ENCODE results near the gene SNX21. TPM values are rescaled to one million over a fixed set of nuclear protein-coding genes. Genes with fewer than 3 reads are reported as not detected.
"Not testable (repeated sequence)": the region's sequence is repeated elsewhere in the genome, so short reads cannot be mapped to it uniquely, and the experiment has no call there.

Gene SNX21
- total RNA-seq, 1 donor from 2014 or later = 25.6 TPM

DNA sequence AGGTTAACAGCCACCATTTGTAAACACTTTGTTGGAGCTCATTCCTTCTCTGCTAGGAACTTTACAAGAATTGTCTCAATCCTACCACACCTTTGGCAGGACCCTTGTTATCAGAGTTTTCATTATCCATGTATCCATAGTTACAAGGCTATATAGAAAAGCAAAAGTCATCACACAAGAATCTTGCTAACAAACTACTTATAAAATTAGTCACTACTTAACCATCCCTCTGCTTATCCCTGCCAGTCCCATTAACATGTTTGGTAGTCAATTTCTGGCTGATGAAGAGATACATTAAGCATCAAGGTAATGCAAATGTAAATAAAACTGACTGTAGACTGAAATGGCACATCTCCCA lies 34.2 kb downstream of the SNX21 start:
- Mint-ChIP-seq H3K9me3 (ENCODE audit: unreplicated experiment) (no peaks in the 10 kb centered on the region), H3K27ac (ENCODE audit: unreplicated experiment) (no peak overlapping the region), H3K4me1 (ENCODE audit: unreplicated experiment) (no peaks in the 10 kb centered on the region), H3K36me3 (ENCODE audit: unreplicated experiment) (peaks cover 2% of the 10 kb centered on the region), H3K4me3 (ENCODE audit: unreplicated experiment) (no peak overlapping the region), H3K27me3 (ENCODE audit: unreplicated experiment) (no peaks in the 10 kb centered on the region)
- no peak for DNase-seq (ENCODE audit: extremely low spot score, unreplicated experiment)
- TF ChIP-seq, protein P1, sequence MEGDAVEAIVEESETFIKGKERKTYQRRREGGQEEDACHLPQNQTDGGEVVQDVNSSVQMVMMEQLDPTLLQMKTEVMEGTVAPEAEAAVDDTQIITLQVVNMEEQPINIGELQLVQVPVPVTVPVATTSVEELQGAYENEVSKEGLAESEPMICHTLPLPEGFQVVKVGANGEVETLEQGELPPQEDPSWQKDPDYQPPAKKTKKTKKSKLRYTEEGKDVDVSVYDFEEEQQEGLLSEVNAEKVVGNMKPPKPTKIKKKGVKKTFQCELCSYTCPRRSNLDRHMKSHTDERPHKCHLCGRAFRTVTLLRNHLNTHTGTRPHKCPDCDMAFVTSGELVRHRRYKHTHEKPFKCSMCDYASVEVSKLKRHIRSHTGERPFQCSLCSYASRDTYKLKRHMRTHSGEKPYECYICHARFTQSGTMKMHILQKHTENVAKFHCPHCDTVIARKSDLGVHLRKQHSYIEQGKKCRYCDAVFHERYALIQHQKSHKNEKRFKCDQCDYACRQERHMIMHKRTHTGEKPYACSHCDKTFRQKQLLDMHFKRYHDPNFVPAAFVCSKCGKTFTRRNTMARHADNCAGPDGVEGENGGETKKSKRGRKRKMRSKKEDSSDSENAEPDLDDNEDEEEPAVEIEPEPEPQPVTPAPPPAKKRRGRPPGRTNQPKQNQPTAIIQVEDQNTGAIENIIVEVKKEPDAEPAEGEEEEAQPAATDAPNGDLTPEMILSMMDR (IDR thresholded peaks at IDR 0.05) = no peak

DNA sequence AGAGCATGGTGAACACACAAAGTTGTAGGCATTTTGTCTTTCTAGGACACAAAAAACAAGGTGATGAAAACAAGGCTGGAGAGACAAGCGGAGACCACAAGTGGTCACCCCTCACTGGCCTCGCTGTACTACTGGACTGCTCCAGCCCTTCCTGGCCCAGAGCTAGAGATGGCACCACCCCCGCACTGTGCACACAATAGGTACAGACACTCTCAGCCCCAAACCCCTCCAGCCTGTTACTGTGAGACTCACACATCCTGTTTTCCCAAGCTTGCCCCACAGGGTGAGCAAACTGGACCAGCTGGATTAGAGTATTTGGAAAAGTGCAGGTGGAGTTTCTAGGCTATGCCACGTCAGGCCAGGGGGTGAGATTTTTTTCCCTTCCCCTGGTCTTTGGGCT lies 39.0 kb downstream of the SNX21 start:
- Mint-ChIP-seq H3K4me3 (ENCODE audit: unreplicated experiment) (no peak overlapping the region), H3K9me3 (ENCODE audit: unreplicated experiment) (no peaks in the 10 kb centered on the region), H3K36me3 (ENCODE audit: unreplicated experiment) (peaks cover 4% of the 10 kb centered on the region), H3K27me3 (ENCODE audit: unreplicated experiment) (no peaks in the 10 kb centered on the region), H3K27ac (ENCODE audit: unreplicated experiment) (no peak overlapping the region), H3K4me1 (ENCODE audit: unreplicated experiment) (no peaks in the 10 kb centered on the region)
- TF ChIP-seq, protein P1 (IDR thresholded peaks at IDR 0.05) = no peak
- DNase-seq (ENCODE audit: extremely low spot score, unreplicated experiment) = no peak

DNA sequence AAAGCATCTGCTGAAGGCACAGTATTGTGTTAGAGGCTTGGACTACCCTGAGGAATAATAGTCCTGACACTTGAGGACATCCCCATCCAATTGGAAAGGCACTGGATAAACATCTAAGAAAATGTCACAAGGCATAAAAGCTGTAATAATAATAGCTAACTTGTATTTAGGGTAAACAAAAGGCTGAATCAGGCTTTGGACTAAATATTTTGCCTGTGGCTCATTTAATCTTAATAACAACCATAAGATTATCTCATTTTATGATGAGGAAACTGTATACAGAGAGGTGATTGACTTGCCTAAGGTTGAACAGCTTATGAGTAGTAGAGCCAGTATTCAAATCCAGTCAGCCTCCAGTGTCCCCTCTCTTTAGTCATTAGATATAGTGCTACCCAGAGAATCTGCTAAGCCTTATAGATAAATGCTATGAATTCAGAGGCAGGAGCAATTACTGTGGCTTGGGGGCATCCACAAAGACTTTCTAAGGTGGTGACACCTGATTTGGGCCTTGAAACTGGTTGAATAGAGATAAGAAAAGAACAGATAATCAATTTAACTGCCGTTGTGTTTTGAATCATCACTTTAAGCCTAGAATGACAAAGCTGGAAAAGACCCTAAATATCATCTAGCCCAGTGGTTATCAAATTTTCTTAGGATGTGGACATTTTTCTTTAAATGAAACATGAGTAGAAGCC lies 40.0 kb downstream of the SNX21 start:
- H3K9me3 Mint-ChIP-seq (ENCODE audit: unreplicated experiment) = no peaks in the 10 kb centered on the region
- no peak overlapping the region for H3K27ac Mint-ChIP-seq (ENCODE audit: unreplicated experiment)
- peaks cover 4% of the 10 kb centered on the region for H3K36me3 Mint-ChIP-seq (ENCODE audit: unreplicated experiment)
- no peaks in the 10 kb centered on the region for H3K4me1 Mint-ChIP-seq (ENCODE audit: unreplicated experiment)
- TF ChIP-seq, protein P1 (IDR thresholded peaks at IDR 0.05) = no peak
- DNase-seq (ENCODE audit: extremely low spot score, unreplicated experiment) = no peak
- no peak overlapping the region for H3K4me3 Mint-ChIP-seq (ENCODE audit: unreplicated experiment)
- no peaks in the 10 kb centered on the region for H3K27me3 Mint-ChIP-seq (ENCODE audit: unreplicated experiment)

DNA sequence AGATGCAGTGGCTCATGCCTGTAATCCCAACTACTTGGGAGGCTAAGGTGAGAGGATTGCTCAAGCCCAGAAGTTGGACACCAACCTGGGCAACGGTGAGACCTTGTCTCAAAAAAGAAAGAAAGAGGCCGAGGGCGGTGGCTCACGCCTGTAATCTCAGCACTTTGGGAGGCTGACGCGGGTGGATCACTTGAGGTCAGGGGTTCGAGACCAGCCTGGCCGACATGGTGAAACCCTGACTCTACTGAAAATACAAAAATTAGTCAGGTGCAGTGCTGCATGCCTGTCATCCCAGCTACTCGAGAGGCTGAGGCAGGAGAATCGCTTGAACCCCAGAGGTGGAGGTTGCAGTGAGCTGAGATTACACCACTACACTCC lies 40.5 kb downstream of the SNX21 start:
- not testable (repeated sequence) for H3K4me3 Mint-ChIP-seq (ENCODE audit: unreplicated experiment); H3K36me3 Mint-ChIP-seq (ENCODE audit: unreplicated experiment); H3K9me3 Mint-ChIP-seq (ENCODE audit: unreplicated experiment); H3K27ac Mint-ChIP-seq (ENCODE audit: unreplicated experiment); H3K27me3 Mint-ChIP-seq (ENCODE audit: unreplicated experiment); H3K4me1 Mint-ChIP-seq (ENCODE audit: unreplicated experiment); DNase-seq (ENCODE audit: extremely low spot score, unreplicated experiment)

DNA sequence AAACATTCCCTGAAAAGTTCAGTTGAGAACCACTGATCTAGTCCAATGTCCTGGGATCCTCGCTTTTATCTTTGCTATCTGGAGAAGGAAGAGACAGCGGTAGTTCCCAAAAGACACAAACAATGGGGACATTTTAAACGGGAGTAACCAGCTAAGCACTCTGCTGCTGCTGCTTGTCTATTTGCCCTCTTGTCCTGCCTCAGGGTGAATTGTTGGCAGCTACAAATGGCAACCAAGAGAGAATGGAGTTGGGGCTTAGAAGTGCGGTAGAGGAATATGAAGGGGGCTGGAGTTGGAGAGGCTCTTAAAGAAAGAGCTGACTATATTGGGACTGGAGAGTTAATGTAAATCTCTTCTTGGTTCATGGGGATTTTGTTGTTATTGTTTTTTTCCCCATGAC lies 41.0 kb downstream of the SNX21 start:
- TF ChIP-seq, protein P1 (IDR thresholded peaks at IDR 0.05) = no peak
- no peaks in the 10 kb centered on the region for H3K9me3 Mint-ChIP-seq (ENCODE audit: unreplicated experiment)
- H3K4me1 Mint-ChIP-seq (ENCODE audit: unreplicated experiment) = no peaks in the 10 kb centered on the region
- H3K36me3 Mint-ChIP-seq (ENCODE audit: unreplicated experiment) = peaks cover 4% of the 10 kb centered on the region
- DNase-seq (ENCODE audit: extremely low spot score, unreplicated experiment) = no peak
- H3K27ac Mint-ChIP-seq (ENCODE audit: unreplicated experiment) = no peak overlapping the region
- no peaks in the 10 kb centered on the region for H3K27me3 Mint-ChIP-seq (ENCODE audit: unreplicated experiment)
- H3K4me3 Mint-ChIP-seq (ENCODE audit: unreplicated experiment) = no peak overlapping the region

Measured in osteocyte (in vitro differentiated cells).